HUDEP-2 (cell line): ENCODE data around the gene PIGN.

Experiments
- DNase-seq, 76 experiments: peaks; one replicate each; lab custom pipeline; 2025; ENCODE audit not compliant: unreplicated experiment in 76 of 76; lab: John Stamatoyannopoulos, UW

Gene PIGN

DNA sequence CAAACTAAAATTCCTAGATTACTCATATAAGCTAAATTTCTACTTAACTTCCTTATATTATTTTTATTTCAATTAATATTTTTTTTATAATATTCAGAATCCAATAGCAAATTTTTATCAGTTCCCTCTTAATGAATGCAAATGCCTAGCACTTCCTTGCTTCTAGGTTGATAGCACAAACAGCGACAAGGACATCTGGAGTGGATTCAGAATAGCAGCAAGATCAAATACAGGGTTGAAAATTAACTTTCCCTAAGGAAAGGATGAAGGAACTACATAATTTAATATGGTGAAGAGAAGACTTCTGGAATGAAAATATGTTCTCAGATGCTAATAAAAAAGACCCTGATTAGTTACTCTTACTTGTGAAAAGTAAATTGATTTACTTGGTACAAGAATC is 64.5 kb downstream of the PIGN start:
- no peak for DNase-seq

DNA sequence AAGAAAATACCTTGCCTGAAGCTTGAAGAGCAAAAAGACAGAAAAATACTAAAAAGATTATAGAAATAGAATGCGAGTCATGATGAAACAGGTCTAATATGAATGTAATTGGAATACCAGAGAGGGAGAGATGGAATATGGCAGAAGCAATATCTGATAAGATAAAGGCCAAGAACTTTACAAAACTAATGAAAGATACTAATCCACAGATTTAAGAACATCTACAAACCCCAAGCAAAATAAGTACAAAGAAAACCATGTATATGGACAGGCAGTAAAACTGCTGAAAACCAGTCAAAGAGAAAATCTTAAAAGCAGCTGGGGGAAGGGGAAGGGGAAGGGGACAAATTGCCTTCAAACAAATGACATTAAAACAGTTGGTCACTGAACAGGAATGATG is 67.0 kb downstream of the PIGN start:
- DNase-seq = no peak

DNA sequence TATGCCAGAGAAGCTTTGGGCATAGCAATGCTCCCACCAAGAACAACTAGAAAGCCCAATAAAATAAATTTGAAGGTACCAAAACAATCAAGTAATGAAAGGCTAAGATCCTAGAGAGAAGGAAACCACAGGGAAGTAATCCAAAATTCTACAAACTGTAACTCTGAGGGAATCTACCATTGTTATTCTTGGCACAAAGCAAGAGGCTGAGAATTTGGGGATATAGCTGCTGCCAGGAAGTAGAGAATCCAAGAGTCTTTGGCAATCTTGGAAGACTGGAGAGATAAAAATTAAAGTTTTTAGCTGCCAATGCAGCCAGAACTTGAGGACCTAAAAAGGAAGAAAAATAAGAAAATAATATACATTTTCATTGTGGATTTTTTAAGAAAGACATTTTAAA is 68.5 kb downstream of the PIGN start:
- no peak for DNase-seq

DNA sequence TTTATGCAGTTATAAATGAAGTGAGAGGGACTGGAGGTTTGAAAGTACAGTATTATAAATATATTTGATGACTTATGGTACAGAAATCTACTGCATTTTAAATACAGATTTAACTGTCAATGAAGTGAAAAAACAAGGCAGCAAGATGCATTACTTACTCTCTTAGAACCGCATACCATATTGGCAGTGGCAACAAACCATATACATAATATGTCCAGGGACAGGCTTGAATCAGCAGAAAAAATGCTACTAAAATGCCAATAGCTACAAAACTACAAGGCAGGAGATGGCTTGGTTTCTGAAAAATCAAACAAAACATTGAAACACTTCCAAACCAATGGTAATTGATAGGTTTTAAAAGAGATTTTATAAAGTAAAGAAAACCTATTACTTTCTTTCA is 77.2 kb downstream of the PIGN start:
- no peak for DNase-seq

DNA sequence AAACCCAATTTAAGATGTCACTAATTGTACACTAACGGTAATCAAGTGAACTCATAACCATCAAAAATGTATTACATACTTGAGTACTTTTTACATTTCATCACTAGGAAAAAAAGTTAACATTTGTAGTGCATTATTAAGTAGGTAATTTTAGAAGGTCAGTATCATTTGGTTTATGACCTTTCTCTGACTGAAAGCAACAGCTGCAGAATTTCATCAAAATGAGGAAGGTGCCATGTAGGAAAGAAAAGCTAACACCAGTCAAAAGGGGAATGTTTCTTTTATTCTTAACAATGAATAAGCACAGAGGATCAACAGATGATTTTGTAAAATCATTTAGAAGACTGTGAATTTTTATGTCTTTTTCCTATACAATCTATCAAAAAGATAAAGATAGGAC is 79.0 kb downstream of the PIGN start:
- no peak for DNase-seq

DNA sequence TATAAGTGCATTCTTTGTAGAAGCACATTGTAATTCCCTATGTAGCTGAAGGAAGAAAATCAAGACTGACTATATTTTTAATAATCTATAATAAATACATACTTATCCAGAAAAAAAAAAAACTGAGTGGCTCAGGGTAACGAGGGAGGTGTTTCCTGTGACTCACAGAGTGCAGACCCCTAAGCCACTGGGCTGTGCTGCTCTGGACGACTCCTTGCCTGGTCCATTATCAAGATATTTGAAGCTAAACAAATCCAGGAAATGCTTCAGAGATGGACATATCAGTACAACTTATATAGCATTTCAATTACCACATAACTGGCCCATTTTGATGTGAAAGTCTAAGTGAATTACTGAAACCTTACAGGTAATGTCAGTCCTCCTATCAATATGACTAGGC is 80.6 kb downstream of the PIGN start:
- no peak for DNase-seq

DNA sequence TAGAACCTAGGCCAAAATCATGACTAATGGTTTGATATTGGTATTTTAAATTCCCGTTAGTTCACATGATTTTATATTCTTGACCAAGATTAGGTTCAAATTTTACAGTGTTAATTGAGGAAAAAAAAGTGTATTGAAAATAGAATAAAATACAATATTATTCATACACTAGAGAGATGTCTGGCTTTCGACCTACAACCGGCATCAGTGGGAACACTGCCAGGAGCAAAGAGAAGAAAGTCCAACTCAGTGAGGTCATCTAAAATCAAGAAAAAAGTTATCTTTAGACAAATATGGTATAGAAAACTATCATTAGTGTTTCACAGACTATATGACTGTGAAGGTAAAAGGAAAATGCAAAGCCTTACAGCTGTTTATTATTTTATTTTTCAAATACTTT is 81.5 kb downstream of the PIGN start:
- DNase-seq = no peak

DNA sequence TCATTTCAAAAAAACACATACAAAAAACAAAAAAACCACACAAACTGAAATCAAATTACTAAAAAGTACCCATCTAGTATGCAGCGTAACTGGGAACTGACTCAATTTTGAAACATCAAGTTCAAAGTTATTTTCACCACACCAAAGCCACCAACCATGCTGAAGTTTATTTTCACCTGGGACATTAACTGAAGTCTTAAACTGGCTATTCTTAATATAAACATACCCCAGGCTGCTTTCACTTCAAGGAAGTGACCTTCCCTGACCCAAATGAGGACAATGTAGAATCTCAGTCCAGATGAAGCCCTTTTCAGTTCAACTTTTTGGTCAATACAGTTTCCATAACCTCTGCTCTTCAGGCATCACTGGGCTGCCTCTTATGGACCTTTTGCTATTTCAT is 84.6 kb downstream of the PIGN start:
- no peak for DNase-seq

DNA sequence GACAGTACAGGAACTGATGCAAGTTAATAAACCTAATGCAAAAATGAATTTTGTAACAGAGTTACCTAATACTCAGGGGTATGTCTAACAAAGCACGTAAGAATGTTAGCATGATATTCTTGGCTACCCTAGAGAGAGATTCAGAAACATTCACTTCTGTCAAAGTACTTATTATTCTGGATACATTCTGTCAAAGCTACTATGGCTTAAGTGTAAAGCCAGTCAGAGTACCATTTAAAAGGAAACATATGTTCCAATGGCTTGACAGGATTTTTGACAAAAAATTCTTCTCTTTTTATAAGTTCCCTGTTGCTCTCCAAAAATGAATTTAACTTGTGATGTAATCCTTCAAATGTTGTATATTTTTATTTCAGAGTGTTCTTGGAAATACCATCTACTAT is 85.5 kb downstream of the PIGN start:
- DNase-seq = no peak

DNA sequence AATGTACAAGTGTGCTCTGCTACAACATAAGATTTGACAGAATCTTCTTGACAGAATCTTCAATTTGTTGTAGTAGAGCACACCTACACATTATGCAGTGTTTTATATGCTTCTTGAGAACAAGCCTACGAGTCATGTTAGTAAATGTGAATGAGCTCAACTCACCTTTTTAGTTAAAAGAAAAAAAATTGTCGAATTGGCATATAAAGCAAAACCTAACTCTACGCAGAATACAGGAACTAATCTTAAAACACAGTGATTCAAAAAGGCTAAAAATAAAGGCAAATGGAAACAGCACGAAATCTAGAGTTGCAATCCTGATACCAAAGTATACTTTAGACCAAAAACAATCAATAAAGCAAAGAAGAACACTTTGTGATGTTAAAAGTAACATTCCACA is 87.9 kb downstream of the PIGN start:
- no peak for DNase-seq

DNA sequence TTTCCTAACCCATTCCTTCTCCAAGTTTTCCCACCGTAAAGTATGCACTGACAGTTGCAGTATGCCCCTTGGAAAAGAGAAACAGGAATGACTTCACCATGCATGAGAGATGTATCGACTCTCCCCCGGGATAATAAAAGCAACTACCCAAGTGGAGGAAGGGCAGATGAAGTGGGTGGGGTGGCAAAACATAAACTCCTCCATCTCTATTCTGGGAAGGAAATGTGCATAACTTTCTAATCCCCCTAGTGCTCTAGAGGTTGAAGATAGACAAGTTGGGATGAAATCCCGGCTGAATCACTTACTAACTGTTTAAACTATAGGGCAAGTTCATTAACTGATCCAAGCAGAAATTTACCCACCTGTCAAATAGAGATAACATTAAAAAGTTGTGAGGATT is 89.2 kb downstream of the PIGN start:
- no peak for DNase-seq

DNA sequence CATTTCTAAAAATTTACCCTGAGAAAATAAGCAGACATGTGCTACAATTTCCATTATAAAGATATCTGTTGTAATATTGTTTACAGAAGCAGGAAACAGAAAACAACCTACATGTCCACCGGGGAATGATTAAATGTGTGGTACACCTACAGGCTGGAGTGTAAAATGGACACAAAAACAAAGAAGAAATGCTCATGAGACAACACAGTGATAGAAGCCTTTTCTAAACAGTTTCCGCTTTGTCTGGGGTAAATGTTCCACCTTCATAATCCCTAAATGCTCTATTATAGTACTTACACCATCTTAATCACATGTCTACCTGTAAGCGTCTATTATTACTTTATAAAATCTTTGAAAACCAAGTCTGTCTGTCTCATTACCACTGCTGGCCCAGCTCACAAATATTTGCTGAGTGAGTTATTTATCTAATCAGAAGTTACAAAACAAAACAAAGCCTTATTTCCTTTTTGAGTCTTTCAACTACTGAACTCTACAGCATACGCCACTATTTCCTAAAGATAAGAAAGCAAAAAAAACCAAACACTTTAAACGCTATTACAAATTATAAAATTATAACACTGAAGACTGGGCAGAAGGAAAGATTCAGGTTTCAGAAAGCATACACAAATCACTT is 95.3 kb downstream of the PIGN start:
- no peak for DNase-seq

DNA sequence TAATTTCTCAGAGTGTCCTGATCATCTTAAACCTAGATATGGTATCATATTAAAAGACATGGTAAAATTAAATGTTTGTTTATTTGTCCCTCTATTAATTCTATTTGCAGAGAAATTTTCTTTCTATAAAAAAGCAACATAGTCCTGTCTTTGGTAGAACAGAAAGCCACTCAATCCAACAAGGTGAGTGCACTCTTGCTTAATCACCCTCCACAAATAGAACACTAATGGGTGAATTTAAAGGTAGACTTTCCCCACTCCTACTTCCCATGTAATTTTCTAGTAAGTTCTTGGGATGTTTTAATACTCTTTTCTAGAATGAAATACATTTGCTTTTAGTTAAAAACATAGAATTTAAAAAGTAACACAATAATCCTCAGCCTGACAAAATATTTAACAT is 97.7 kb downstream of the PIGN start:
- DNase-seq = no peak

DNA sequence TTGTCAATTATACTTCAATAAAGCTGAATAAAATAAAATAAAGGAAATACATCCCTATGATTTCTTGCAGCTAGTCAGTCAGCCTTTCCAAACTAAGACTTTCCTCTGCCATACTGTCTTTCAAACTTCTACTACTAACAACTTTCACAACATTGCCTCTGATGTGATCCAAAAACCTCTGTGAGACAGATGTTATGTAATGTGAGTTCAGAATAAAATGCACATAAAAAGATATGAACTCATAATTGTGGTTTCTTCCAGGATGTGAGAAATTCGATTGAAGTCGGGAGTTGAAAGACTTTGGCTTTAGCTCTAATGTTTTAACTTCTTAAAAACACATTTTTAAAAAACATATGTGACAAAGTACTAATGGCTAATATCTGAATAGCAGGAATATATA is 98.7 kb downstream of the PIGN start:
- no peak for DNase-seq

DNA sequence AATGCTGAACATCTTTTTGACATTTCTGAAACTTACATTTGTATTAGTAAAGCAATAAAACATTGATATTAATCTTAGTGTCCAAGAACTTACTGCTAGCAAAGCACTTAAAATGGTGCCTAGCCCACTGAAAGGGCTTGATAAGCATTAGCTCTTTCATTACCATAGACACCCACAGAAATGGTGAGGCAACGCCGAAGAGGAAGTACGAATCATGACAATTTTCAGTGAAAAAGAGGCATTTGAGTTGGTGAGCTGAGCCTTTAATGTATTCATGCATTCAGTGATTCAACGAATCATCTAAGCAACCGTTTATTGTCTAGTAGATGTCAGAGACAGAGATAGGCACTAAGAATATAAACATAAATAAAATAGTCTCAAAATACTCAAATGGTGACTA is 101.1 kb downstream of the PIGN start:
- DNase-seq = no peak

DNA sequence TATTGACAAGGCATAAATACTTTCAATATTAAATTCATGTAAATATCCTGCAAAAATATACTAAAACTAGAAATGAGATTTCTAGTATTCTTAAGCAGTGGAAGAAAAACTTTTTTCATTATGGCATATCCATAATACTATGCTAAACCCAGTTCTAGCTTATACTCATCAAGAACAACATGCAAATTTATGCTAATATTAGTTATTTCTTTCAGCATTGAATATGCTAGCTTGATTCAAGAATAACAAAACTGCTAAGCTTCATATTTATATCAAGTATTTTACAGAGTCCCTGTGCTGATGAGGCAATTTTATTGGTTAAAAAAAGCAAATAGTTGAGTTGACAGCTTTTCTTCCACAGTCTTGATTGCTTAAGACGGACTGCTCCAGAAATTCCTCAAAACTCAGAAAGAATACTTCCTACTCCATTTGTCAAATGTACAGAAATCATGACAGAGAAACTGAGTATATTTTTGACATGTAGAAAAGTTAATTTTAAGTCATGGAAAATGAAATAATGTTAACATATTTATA is 105.0 kb downstream of the PIGN start:
- no peak for DNase-seq

DNA sequence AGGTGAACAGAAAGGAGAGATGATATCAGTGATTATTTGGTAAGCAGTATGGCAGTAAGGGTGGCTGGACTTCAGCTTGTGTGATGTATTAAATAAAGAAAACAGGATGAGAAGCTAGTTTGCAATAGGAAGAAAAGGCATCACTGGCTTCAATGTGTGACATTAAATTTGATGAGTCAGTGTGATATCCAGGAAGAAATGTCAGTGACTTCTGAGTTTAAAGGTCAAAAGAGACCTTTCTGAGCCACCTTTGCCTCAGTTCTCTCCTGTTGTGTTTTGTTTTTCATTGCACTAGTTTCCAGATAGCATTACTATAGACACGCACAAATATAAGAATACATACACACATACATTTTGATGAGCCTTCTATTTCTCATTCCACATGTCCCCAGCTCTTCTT is 105.6 kb downstream of the PIGN start:
- no peak for DNase-seq

DNA sequence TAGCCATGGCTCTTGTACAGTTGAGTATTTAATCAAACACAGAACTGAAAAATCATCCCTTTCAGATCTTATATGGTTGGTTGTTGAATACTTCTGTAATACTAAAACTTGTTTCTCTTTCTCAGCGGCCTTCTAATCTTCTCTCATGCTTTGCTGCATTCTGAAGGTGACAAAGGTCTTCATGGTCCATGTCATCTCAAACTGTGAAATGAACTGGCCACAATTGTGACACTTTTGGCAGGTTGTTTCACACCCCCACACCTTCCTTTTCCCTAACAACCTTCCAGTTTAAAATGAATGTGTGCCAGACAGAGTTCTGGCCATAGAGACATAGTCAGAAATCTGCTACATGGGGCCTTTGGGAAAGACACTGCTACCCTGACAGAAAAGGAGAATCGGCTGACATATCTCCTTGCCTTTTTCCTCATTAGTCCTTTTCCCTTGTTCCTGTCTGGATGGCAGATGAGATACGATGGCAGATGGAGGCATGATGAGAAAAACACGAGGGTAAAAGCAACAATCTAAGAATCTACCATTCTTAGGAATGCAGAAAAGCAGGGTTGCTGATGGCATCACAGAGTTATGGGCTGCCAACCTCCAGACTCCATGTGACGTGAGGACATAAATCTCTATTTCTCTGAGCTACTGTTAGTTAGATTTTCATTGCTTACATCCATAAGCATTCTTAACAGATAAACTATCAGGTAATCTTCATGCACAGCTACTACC is 106.5 kb downstream of the PIGN start:
- no peak for DNase-seq

DNA sequence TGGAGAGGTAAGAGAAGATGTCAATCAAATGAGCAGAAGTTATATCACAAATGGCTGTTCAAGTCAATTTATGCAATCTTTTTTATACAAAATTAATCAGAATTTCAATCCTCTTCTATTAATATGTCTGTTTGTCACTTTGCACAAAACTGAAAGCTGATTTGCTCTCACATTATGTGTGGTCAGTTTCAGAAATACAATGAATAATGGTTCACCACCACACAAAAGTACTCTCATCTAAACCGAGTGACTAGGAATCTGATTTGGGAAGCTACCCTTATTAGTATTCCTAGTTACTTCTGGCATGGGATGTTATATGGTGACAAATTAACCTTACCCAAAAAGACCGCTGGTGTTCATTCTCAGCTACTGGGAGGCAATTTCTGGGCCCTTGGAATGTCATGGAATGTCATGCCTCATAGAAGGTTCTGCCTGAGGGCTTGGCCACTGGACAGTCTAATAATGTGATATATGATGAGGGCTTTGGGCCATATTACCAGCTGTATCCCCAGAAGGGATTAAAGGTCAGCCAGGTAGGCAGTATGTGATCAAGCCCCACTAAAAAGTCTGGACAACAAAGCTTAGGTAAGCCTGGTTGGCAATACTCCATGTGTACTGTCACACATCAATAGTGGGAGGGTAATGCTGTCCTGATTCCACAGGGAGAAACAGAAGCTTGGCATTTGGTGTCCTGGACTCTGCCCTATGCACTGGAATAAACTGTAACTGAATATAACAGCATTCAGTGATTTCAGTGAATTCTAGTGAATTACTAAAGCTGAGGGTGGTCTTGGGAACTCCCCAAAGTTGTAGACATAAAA is 113.2 kb downstream of the PIGN start:
- DNase-seq = no peak

DNA sequence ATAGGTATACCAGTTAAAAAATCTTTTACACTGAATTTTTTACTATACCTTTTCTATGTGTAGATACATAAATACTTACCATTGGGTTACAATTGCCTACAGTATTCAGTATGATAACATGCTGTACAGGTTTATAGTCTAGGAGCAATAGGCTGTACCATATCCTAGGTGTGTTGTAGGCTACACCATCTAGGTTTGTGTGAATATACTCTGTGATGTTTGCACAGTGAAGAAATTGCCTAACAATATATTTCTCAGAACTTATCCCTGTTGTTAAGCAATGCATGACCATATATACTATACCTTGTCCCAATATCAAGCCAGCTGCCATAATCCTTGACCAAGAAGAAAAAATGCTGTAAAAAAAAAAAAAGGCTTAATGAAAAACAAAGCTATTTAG is 114.5 kb downstream of the PIGN start:
- DNase-seq = no peak

DNA sequence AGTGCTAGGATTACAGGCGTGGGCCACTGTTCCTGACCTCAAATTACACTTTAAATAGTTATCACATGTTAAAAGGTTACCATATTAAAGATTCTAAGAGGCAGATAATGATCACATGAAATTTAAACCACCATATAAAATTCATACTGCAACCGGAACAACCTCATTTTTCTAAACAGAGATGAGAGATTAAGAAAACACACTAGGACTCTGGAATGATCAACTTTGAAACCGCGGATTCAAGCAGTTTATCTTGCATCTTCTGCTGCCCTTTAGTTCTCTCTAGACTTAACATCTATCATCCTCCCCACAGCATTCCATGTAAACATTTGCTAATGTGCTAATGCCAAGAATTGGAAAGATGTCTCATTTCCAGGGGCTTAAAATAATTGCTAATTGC is 115.8 kb downstream of the PIGN start:
- DNase-seq = no peak

DNA sequence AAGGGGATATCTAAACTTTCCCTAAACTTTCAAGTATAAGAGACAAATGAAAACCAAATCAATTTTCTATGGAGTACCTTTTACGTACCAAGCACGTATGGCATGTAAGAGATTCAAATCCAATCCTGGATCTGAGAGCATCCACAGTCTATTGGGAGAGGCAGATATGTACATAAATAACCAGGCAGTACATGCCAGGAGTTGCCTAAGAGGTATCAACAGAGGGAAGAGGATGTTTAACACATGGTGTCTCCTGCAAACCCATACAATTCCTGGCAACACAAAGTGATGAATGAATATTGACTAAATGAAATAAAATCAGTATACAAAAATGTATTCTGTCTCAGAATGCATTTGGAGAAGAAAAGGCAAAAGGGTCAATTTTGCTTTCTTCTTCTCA is 116.6 kb downstream of the PIGN start:
- DNase-seq = no peak
